ENCODE data around the gene CUEDC1. TPM values are rescaled to one million over a fixed set of nuclear protein-coding genes. Genes with fewer than 3 reads are reported as not detected.

Gene CUEDC1
- polyA plus RNA-seq, 1 experiment, result 48.5 TPM

DNA sequence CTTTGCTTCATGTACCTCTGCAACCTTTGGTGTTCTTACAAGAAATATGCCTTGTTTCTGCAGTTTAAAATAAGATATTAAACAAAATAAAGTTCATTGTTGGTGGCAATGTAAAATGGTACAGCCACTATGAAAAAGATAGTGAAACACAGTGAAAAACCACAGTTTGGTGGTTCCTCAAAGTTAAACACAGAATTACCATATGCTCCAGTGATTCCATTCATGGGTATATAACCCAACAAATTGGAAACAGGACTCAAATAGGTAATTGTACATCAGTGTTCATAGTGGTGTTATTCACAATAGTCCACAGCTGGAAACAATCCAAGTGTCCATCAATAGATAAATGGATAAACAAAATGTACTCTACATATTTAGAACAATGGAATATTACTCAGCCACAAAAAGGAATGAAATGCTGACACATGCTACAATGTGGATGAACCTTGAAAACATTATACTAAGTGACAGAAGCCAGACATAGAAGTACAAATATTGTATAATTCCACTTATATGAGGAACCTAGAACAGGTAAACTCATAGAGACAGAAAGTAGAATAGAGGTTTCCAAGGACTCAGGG lies 49.2 kb downstream of the CUEDC1 start:
- TF ChIP-seq, protein P1, sequence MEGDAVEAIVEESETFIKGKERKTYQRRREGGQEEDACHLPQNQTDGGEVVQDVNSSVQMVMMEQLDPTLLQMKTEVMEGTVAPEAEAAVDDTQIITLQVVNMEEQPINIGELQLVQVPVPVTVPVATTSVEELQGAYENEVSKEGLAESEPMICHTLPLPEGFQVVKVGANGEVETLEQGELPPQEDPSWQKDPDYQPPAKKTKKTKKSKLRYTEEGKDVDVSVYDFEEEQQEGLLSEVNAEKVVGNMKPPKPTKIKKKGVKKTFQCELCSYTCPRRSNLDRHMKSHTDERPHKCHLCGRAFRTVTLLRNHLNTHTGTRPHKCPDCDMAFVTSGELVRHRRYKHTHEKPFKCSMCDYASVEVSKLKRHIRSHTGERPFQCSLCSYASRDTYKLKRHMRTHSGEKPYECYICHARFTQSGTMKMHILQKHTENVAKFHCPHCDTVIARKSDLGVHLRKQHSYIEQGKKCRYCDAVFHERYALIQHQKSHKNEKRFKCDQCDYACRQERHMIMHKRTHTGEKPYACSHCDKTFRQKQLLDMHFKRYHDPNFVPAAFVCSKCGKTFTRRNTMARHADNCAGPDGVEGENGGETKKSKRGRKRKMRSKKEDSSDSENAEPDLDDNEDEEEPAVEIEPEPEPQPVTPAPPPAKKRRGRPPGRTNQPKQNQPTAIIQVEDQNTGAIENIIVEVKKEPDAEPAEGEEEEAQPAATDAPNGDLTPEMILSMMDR (IDR thresholded peaks at IDR 0.05; ENCODE audit: insufficient read depth, low read depth, low read length), result no peak
- no peak overlapping the region for H3K4me3 ChIP-seq (ENCODE audit: low read depth, low read length)
- DNase-seq (ENCODE audit: low read depth), result no peak
- no peaks in the 10 kb centered on the region for H3K27me3 ChIP-seq (ENCODE audit: control insufficient read depth, insufficient read depth, low read length)
- no peaks in the 10 kb centered on the region for H3K36me3 ChIP-seq (ENCODE audit: control insufficient read depth, insufficient read depth, low read length)
- ChIA-PET POLR2A (no interaction called here), CTCF (interaction anchor here (1.0 to 3.0 kb wide), 3 partner anchors 14 to 47 kb away, joined by 3 to 11 read pairs (median 10); no protein-coding TSS in a partner anchor)

DNA sequence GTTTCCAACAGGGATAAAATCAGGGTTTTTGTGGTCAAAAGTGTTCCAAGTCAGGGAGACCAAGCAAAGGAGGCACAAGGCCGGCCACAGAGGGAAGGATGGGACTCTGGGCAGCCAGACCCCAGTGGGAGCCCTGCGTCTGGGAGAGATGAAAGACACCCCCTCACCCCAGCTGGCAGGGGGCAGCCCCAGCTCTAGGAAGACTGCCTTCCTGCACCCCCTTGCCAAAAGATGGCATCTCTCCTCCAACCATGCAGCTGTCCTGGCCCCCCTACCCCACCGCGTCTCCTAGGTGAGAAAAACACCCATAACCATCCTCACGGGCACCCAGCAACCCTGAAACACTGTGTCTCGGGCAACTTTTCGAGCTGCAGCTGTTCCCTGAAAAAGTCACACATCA lies 51.3 kb downstream of the CUEDC1 start:
- POLR2A ChIA-PET, result no interaction called here
- DNase-seq (ENCODE audit: low read depth), result no peak
- no peaks in the 10 kb centered on the region for H3K36me3 ChIP-seq (ENCODE audit: control insufficient read depth, insufficient read depth, low read length)
- CTCF ChIA-PET, result interaction anchor here (0.7 to 3.0 kb wide), 8 partner anchors 13 to 82 kb away, joined by 3 to 11 read pairs (median 3); no protein-coding TSS in a partner anchor
- no peak overlapping the region for H3K4me3 ChIP-seq (ENCODE audit: low read depth, low read length)
- TF ChIP-seq, protein P1 (IDR thresholded peaks at IDR 0.05; ENCODE audit: insufficient read depth, low read depth, low read length), result no peak
- H3K27me3 ChIP-seq (ENCODE audit: control insufficient read depth, insufficient read depth, low read length), result no peaks in the 10 kb centered on the region

DNA sequence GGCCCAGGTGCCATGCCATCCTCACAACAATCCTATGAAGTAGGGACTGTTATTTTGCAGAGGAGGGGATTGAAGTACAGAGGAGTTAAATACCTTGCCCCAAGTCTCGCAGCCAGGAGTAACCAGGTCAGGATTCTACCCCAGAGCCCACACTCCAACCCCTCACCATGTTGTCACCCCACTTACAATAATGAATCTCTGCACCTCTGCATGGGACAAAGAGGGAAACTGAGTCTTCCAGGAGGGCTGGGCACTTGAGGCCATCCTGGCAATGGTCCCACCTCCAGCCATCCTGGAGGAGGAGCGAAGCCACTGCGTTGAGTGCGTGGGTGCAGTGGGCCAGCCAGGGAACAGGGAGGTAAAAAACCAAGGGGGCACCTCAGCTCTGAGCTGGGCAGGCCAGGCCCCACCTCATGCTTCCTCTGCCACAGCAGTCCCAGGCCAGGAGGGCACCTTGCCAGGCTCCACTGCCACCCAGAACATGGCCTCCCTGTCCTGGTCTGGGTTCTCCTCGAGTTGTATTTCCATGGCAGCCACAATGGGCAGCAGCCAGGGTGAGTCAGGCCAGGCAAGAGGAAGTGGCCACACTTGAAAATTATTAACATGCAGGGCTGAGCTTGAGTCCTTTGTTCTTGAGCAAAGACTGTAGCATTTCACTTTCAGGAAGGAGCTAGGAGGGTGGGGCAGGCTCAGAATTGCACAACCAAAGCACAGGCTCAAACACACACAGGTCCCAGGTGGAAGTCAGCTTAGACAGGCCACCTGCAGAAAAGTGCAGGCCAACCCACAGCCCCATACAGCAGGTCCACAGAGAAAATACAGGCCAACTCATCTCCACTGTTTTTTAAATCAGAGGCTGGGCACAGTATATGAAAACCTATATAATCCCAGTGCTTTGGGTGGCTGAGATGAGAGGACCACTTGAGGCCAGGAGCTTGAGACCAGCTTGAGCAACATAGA lies 52.1 kb downstream of the CUEDC1 start:
- TF ChIP-seq, protein P1 (IDR thresholded peaks at IDR 0.05; ENCODE audit: insufficient read depth, low read depth, low read length), result no peak
- ChIA-PET CTCF (interaction anchor here (0.7 to 3.0 kb wide), 11 partner anchors 10 to 97 kb away, joined by 3 to 16 read pairs (median 3); no protein-coding TSS in a partner anchor), POLR2A (no interaction called here)
- Histone ChIP-seq H3K36me3 (ENCODE audit: control insufficient read depth, insufficient read depth, low read length) (no peaks in the 10 kb centered on the region), H3K4me3 (ENCODE audit: low read depth, low read length) (no peak overlapping the region), H3K27me3 (ENCODE audit: control insufficient read depth, insufficient read depth, low read length) (no peaks in the 10 kb centered on the region)
- DNase-seq (ENCODE audit: low read depth), result peak; percentile 68

DNA sequence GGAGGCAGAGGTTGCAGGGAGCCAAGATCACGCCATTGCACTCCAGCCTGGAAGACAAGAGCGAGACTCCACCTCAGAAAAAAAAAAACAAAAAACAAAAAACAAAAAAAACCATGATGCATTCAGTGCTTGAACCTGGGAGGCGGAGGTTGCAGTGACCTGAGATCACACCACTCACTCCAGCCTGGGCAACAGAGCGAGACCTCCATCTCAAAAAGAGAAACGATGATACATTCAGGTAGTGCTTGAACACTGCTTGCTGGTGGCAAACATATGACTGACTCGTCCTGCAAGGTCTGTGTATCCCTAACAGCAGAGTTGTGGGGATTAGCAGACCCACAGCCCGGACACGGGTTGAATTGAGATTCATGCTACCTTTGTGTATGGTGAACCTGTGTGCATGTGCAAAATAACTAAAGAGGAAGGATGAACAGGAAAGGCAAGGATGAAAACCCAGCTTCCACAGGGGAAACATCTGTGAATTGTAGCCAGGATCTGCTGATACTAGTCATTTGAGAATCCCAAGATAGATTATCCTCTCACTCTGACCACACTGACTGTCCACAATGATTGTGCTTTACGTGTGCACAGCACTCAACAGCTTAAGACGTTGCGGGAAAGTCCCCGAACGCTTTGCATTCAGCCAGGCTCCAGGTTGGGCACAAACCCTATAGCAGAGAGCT lies 53.0 kb downstream of the CUEDC1 start:
- TF ChIP-seq, protein P1 (IDR thresholded peaks at IDR 0.05; ENCODE audit: insufficient read depth, low read depth, low read length), result no peak
- Histone ChIP-seq H3K27me3 (ENCODE audit: control insufficient read depth, insufficient read depth, low read length) (no peaks in the 10 kb centered on the region), H3K4me3 (ENCODE audit: low read depth, low read length) (no peak overlapping the region), H3K36me3 (ENCODE audit: control insufficient read depth, insufficient read depth, low read length) (no peaks in the 10 kb centered on the region)
- ChIA-PET POLR2A (no interaction called here), CTCF (interaction anchor here (1.2 to 2.6 kb wide), 2 partner anchors 9 to 41 kb away, joined by 4 to 16 read pairs; no protein-coding TSS in a partner anchor)
- no peak for DNase-seq (ENCODE audit: low read depth)
